ENCODE data around the gene HSPB6. TPM values are rescaled to one million over a fixed set of nuclear protein-coding genes. Genes with fewer than 3 reads are reported as not detected.

Gene HSPB6
- total RNA-seq, 2 donors from 2014 or later = 0.33 to 0.90 TPM

DNA sequence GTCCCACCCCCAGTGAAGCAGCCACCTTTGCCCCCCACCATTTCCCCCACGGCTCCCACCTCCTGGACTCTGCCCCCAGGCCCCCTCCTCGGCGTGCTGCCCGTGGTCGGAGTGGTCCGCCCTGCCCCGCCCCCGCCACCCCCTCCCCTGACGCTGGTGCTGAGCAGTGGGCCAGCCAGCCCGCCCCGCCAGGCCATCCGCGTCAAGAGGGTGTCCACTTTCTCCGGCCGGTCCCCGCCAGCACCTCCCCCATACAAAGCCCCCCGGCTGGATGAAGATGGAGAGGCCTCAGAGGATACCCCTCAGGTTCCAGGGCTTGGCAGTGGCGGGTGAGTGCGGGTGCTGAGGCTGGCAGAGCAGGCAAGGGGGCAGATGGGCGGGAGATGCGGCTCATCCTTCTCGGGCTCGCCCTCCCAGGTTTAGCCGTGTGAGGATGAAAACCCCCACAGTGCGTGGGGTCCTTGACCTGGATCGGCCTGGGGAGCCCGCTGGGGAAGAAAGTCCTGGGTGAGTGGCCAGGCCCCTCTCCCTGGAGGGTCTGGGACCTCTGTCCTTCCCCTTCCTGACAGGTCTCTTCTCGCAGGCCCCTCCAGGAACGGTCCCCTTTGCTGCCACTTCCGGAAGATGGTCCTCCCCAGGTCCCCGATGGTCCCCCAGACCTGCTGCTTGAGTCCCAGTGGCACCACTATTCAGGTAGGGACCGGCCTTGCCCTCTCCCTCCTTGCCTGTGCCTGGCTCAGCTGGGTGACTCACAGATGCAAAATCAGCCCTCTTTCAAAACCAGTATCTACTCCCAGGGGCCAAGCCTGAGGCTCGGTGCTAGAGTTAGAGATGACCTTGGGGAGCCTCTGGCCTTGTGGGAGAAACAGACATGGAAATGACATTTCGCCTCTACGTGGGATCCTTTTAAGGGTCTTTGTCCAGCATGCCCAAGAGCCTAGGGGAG, 23.4 kb downstream of the HSPB6 start:
- no peaks in the 10 kb centered on the region for H3K4me1 ChIP-seq (ENCODE audit: control insufficient read depth, insufficient read depth, low read length)
- Mint-ChIP-seq H3K9me3 (no peaks in the 10 kb centered on the region), H3K4me3 (no peak overlapping the region), H3K27me3 (ENCODE audit: insufficient read depth) (no peaks in the 10 kb centered on the region), H3K36me3 (ENCODE audit: low read depth) (peaks cover 73% of the 10 kb centered on the region), H3K27ac (no peak overlapping the region), H3K4me1 (no peaks in the 10 kb centered on the region)
- H3K27ac ChIP-seq (ENCODE audit: low read depth, low read length) = no peak overlapping the region
- WGBS, 2 experiments (ENCODE audit: insufficient coverage in 1 of 2, insufficient read length in 1 of 2) = 97 to 98% methylated on average over 15 to 32 of the region's 35 CpGs
- no peak for DNase-seq
- no peaks in the 10 kb centered on the region for H3K27me3 ChIP-seq (ENCODE audit: control insufficient read depth, insufficient read depth, low read length, poor library complexity, severe bottlenecking)
- H3K9ac ChIP-seq (ENCODE audit: extremely low read depth, low read length, poor library complexity, severe bottlenecking) = no peak overlapping the region
- no peaks in the 10 kb centered on the region for H3K9me3 ChIP-seq (ENCODE audit: control insufficient read depth, low read length)
- peaks cover 75% of the 10 kb centered on the region for H3K36me3 ChIP-seq (ENCODE audit: control insufficient read depth, insufficient read depth, low read length)
- no peak for TF ChIP-seq CTCF (conservative IDR thresholded peaks at IDR 0.05)
- no peak overlapping the region for H3K4me3 ChIP-seq (ENCODE audit: low read length)

DNA sequence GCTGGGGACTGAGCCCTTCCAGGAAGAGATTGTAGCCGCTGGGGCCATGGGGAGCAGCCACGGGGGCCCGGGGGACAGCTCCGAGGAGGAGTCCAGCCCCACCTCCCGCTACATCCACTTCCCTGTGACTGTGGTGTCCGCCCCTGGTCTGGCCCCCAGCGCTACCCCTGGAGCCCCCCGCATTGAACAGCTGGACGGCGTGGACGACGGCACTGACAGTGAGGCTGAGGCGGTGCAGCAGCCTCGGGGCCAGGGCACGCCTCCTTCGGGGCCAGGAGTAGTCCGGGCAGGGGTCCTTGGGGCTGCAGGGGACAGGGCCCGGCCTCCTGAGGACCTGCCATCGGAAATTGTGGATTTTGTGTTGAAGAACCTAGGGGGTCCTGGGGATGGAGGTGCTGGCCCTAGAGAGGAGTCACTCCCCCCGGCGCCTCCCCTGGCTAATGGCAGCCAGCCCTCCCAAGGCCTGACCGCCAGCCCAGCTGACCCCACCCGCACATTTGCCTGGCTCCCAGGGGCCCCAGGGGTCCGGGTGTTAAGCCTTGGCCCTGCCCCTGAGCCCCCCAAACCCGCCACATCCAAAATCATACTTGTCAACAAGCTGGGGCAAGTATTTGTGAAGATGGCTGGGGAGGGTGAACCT, 24.2 kb downstream of the HSPB6 start:
- Histone ChIP-seq H3K9ac (ENCODE audit: extremely low read depth, low read length, poor library complexity, severe bottlenecking) (no peak overlapping the region), H3K4me1 (ENCODE audit: control insufficient read depth, insufficient read depth, low read length) (no peaks in the 10 kb centered on the region), H3K27ac (ENCODE audit: low read depth, low read length) (no peak overlapping the region), H3K9me3 (ENCODE audit: control insufficient read depth, low read length) (no peaks in the 10 kb centered on the region), H3K27me3 (ENCODE audit: control insufficient read depth, insufficient read depth, low read length, poor library complexity, severe bottlenecking) (no peaks in the 10 kb centered on the region), H3K36me3 (ENCODE audit: control insufficient read depth, insufficient read depth, low read length) (peaks cover 72% of the 10 kb centered on the region), H3K4me3 (ENCODE audit: low read length) (no peak overlapping the region)
- Mint-ChIP-seq H3K27ac (no peak overlapping the region), H3K4me3 (no peak overlapping the region), H3K9me3 (no peaks in the 10 kb centered on the region), H3K4me1 (no peaks in the 10 kb centered on the region), H3K27me3 (ENCODE audit: insufficient read depth) (no peaks in the 10 kb centered on the region), H3K36me3 (ENCODE audit: low read depth) (peaks cover 73% of the 10 kb centered on the region)
- no peak for DNase-seq
- 92 to 95% methylated on average over 13 to 24 of the region's 25 CpGs for WGBS, 2 experiments (ENCODE audit: insufficient coverage in 1 of 2, insufficient read length in 1 of 2)
- no peak for TF ChIP-seq CTCF (conservative IDR thresholded peaks at IDR 0.05)

GRCh38 chr19:35731779-35732405, 24.9 kb downstream of the HSPB6 start:
- DNase-seq = no peak
- no peak for TF ChIP-seq CTCF (conservative IDR thresholded peaks at IDR 0.05)
- no peak overlapping the region for H3K4me3 Mint-ChIP-seq
- Histone ChIP-seq H3K36me3 (ENCODE audit: control insufficient read depth, insufficient read depth, low read length) (peaks cover 74% of the 10 kb centered on the region), H3K27ac (ENCODE audit: low read depth, low read length) (no peak overlapping the region), H3K4me1 (ENCODE audit: control insufficient read depth, insufficient read depth, low read length) (no peaks in the 10 kb centered on the region), H3K9ac (ENCODE audit: extremely low read depth, low read length, poor library complexity, severe bottlenecking) (no peak overlapping the region), H3K4me3 (ENCODE audit: low read length) (no peak overlapping the region), H3K9me3 (ENCODE audit: control insufficient read depth, low read length) (no peaks in the 10 kb centered on the region), H3K27me3 (ENCODE audit: control insufficient read depth, insufficient read depth, low read length, poor library complexity, severe bottlenecking) (no peaks in the 10 kb centered on the region)
- H3K27ac Mint-ChIP-seq = no peak overlapping the region
- H3K27me3 Mint-ChIP-seq (ENCODE audit: insufficient read depth) = no peaks in the 10 kb centered on the region
- H3K36me3 Mint-ChIP-seq (ENCODE audit: low read depth) = peaks cover 73% of the 10 kb centered on the region
- no peaks in the 10 kb centered on the region for H3K4me1 Mint-ChIP-seq
- WGBS, 2 experiments (ENCODE audit: insufficient coverage in 1 of 2, insufficient read length in 1 of 2) = 92 to 93% methylated on average over 5 to 19 of the region's 21 CpGs
- H3K9me3 Mint-ChIP-seq = no peaks in the 10 kb centered on the region

All from endodermal cell (in vitro differentiated cells).